HL-60/S4 (cell line): Measurements from ENCODE around the gene ZNF584.
"Not testable (repeated sequence)": the region's sequence is repeated elsewhere in the genome, so short reads cannot be mapped to it uniquely, and the experiment has no call there.

ENCODE experiments used
- in situ Hi-C: fragments of 300-500 bp; cut with MboI; formaldehyde crosslinking; loops from 2 replicates; pipeline ENCODE4 v1.14.3; 2022; ENCODE audit warnings: low sequenced_read_pairs

ZNF584 gene

DNA sequence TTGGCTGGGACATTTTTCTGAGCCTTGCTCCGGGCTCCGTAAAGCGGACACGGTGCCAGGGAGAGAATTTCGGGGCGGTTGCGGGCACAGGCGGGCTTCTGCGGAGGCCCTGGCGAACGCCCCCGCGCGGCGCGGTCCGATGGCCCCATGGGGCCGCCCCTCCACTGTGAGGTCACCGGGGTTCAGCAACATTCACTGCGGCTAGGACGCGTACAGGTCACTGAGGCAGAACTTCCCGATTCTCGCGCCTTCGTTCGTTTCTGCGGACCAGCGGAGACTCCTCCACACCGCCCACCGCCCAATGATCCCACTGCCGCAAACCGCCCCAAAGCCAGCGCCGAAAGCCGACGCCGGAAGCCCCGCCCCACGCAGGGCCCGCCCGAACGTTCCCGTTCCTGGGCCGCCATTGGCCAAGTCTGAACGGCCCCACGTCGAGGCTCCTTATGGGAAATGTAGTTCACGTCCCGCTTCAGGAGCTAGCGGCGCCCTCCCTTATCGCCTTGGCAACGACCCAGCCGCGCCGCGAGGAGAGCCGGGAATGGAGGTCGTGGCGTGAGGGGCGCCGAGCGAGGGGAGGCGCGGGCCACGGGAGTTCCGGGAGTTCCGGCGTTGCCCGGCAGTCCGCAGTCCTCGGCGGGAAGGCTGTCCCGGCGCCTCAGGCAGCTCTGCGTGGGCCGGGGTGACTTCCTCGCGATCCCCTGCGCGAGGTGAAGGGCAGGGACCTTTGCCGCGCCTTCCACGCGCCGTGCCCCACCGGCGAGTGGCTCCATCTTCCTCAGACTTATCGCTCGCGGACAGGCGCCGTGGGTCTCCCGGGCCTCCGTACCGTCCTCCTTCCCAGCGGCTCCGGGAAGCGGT, at the start of gene ZNF584:
TSS of gene ZNF584 (plus strand) at position 498 of the 858 bp plus-strand sequence. CDS start 499 bp downstream, outside the sequence.
- in situ Hi-C loops, result no loop called here

DNA sequence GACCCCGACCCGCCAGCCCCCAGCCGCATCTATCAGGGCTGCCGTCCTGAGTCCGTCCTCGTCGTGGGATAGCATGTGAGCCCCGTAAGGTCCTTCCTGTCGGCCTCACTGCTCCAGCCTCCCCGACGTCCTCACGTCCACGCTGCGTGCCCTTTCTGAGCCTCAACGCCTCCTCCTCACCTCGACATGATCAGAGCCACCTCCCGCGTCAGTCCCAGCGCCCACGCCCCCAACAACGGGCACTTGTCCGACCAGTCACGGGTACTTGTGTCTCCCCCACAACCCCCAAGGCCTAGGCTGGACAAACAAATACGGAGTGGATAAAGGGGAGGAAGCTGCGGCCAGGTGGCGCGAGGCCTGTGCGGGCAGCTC, 46.6 kb upstream of the ZNF584 start:
- in situ Hi-C loops, result no loop called here

DNA sequence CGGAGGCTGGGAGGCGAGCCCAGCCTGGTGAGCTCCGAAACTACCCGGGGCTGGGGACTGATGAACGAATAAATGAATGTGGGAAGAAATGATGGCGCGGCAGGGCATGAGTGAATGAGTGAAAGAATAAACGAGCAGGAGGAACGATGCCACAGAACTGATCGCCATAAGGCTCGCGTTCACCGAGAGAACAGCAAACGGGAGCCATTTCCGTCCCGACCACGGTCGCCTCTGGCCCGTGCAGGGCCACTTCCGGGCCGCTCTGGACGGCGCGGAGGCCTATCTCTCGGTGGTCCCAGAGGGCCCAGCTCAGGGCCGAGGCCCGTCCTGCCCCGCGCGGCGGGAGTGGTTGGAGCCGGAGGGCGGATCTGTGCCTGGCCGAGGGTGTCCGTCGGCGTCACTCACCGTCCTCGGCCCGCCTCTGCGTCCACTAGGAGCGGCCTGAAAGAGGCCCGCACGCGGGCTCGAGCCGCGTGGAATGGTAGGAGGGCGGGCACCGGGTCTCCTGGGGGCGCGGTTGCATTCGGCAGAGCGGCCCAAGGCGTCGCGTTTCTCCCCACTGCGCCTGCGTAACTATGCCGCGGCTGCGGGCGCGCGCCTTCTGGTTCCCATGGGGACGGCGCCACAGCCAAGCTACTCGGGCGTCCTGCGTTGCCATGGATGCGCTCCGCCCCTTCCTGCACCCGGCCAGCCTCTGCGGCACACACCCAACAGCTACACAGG, 46.0 kb upstream of the ZNF584 start, which contains the start of gene ZNF497:
TSS of gene ZNF497 (minus strand) at position 480 of the 723 bp plus-strand sequence. CDS start 5,116 bp downstream, outside the sequence.
- in situ Hi-C loops, result no loop called here

DNA sequence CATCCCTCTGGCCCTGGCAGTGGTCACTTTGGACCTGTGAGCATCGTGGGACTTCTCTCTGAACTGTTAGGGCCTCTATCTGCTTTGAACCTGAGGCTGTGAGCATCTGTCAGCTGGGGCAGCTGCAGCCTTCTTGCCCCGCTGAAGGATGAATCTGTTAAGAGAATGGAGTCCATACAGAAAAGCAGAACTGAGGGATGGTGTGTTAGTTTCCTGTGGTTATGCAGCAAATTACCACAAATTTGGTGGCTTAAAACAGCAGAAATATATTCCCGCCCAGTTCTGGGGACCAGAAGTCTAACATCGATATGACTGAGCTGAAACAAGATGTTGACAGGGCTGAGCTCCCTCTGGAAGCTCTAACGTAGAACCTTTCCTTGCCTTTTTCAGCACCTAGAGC, 44.3 kb upstream of the ZNF584 start:
- in situ Hi-C loops, result no loop called here

DNA sequence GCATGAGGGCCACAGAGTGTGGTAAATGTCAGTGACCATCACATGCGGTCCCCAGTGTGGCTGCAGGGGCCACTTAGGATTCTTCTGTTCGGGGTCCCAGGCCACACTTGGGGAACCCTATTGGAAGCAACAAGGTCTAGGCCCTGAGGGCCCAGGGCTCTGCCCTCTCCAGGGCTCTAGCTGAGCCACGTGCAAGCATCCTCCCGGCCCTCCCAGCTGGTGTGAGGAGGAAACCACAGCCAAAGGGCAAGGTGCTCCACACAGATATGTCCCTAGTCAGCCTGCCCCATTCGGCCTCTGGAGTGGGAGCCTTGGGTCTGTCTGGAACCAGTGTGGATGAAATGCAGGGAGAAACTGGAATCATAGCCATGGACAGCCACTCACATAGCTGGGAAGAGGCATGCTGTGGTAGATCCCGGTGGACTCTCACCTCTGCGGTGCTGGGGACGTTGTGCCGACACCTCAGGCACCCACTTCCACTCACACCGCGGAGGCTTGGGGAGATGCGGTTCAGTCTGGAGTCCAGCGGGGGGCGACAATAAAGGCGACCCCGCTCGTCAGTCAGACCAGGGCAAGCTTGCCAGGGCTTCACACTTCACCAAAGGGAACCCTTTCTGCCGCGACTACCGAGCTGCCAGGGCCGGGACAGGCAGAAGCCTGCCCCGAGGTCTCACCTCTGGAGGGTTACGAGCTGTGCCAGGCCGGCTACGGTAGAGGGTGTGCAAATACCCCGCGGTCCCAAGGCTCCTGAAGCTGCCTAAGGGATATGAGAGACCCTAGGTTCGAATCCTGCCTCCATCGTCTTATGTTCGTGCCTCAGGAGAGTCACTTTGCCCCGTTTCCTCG, 41.6 kb upstream of the ZNF584 start:
- in situ Hi-C loops, result no loop called here

DNA sequence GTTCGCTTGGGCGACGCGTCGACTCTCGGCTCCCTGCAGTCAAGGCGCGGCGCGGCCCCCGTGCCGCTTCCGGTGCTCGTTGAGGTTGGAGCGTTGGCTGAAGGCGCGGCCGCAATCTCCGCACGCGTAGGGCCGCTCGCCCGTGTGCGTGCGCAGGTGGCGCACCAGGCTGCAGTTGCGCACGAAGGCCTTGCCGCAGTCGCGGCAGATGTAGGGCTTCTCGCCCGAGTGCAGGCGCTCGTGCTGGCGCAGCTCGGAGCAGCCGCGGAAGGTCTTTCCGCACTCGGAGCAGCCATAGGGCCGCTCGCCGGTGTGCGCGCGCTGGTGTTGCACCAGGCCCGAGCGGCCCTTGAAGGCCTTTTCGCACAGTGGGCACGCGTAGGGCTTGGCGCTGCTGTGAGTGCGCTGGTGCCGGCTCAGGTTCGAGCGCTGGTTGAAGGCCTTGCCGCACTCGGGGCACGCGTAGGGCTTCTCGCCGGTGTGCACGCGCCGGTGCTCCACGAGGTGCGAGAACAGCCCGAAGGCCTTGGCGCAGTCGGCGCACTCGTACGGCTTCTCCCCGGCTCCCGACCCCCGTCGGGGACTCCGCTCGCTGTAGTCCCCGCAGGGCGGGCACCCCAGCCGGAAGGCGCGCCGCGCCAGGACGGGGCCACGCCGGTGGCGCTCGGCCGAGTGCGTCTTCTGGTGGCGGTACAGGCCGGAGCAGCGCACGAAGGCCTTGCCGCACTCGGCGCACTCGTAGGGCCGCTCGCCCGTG, 40.6 kb upstream of the ZNF584 start:
- in situ Hi-C loops, result no loop called here

DNA sequence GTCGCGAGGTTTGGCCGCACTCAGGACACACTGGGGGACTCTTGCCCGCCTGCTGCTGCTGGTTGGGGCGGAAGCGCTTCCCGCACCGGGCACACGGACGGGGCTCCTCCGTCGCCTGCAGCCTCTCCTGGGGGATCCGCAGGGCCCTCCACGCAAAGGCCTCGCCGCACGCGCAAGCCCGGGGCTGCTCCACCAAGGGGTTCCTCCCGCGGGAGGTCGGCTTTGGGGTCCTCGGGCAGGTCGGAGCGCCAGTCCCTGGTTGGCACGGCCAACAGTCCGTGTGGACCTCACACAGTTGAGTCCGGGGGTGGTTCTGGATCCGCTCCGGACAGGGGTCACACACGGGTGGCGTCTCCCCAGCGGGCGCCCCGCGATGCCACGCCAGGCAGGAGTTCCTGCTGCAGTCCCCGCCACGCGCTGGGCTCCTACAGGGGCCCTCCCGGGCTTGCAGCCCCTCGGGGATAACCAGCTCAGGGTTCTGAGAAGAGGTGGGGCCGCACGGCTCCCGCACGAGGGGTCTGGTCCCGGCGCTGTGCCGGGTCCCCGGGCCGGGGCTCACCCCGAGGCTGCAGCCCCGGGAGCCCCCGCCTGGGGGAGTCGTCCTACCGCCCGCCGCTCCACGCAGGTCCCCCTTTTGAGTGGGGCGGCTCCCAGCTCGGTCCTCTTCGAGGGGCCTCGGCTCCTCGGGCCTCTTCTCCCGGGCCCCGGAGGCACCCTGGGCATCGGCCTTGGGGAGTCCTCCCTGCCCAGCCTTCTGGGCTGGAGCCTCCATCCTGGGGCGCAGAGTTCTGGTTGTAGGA, 39.7 kb upstream of the ZNF584 start:
- in situ Hi-C loops, result no loop called here

DNA sequence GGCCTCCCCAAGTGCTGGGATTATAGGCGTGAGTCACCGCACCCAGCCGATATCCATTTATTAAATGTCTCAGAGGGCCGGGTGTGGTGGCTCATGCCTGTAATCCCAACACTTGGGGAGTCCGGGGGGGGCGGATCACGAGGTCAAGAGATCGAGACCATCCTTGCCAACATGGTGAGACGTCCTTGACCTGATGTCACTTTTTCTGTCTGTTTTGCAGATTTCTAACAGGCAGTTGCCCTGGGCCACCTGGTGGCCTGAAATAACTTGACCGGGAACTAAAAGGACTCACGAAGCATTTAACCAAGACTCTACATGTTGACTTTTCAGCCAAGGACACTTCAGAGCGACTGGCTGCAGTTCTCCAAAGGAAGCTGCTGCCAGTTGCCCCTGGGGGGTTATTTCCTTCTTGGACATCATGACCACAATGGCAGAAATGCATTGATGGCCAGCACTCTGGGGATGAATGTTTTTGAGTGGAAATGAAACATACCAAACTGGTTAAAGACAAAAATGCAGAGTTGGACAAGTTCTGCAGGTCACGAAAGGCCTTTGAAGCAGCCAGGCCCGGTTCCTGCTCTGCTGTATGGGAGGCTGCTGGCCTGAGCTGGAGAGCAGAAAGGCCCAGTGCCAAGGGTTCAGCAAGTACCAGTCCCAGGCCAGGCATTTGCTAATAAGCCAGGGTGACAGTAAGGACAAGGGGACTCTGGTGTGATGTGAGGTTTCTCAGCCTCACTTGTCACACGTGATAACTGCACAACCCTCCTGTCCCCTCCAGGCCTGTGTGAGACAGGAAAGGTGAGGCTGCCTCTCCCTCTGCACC, 35.9 kb upstream of the ZNF584 start:
- in situ Hi-C loops, result no loop called here

DNA sequence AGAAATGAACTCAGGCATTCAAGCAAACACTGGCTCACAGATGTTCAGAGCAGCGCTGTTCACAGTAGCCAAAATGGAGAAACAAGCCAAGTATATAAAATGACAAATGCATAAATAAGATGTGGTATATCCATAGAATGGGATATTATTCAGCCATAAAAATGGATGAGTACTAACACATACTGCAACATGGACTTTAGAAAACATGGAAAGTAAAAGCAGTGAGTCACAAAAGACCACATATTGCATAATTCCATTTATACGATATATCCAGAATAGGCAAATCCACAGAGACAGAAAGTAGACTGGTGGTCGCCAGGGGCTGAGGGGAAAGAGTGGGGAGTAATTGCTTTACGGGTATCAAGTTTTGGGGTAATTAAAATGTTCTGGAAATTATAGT, 34.2 kb upstream of the ZNF584 start:
- in situ Hi-C loops, result no loop called here

DNA sequence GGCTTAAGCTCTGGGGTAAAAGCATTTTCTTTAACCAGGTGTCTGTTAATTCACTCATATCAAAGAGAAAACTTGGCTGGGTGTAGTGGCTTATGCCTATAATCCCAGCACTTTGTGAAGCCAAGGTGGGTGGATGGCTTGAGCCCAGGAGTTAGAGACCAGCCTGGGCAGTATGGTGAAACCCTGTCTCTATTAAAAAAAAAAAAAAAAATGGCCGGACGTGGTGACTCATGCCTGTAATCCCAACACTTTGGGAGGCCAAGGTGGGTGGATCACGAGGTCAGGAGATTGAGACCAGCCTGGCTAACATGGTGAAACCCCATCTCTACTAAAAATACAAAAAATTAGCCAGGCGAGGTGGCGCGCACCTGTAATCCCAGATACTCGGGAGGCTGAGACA, 31.7 kb upstream of the ZNF584 start:
- in situ Hi-C loops, result not testable (repeated sequence)

DNA sequence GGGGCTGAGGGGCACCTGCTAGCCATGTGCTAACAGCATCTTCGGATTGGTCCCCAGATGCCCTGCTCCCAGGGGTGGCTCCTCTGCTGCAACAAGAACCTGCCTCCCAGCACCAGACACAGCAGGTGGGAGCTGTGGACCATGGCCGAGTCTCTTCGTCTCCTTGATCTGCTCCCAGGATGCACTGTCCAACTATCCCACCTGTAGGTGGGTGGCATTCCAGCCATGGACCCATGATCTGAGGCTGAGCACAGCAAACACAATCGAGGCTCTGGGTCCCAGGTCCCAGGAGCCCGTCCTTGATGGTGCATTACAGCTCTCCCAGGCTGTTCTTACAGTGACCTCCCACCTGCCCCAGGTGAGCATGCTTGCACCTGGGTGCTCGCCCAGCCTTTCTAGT, 29.2 kb upstream of the ZNF584 start:
- in situ Hi-C loops, result no loop called here

DNA sequence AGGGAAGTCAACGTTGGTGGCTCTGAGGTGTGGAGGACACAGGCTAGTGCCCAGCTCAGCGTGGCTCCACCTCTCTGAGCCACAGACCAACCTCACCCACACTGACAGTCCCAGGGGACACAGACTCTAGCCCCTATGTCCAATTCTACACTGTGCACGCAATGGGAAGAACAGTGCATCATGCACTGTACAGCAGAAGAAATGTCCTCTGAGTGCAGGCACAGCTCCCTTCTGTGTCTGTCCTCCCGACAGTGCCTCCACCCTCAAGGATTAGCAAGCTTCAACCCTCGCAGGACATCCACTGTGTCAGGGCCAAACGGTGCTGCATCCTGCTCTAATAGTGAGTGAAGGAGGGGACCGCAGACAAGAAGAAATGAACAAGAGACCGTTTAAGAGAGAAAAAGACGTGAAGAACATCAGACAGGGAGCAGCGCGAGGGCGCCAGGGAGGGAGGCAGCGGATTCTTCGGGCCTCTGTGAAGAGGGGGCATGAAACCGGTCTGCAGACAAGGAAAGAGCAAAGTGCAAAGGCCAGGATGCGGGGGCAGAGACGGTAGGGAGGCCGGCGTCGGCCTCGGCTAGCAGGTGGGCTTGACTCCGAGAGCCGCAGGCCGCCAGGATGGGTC, 28.3 kb upstream of the ZNF584 start:
- in situ Hi-C loops, result no loop called here

DNA sequence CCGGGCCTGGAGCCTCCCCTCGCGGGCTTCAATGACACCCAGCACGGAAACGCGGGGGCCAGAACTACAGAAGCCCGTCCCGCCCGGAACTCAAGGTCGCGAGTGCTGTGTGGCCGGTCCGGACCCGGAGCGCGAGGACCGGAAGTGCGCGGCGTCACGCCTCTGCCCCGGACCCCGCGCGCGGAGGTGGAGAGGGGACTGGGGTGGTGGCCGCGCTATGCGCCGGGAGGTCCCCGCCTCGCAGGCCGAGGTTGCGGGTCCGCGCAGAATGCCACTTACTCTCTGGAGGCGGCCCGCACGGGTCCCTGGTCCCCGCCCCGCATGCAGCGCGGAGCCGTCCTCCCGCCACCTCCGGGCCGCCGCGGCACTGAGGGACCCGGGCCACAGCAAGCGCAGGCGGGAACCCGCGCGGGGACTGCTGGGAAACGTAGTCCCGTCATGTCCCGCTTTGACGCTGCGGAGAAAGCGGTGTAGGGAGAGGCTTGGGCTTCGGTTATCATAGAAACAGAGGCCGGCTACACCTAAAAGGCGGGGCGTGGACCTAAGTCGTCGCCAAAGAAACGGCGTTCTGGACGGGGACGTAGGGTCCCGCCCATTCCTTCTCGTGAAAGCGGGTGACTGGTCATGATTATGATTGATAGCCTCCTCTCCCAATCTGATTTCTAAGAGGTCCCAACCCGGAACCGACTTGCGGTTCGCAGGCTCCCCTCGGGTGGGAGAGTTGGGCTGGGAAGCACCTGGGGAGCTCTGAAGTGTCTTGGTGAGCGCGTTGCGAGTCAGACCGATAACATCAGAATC, 27.6 kb upstream of the ZNF584 start, which contains the start of gene ZNF837:
TSS of gene ZNF837 (minus strand) at position 369 of the 798 bp plus-strand sequence. CDS start 11,698 bp downstream, outside the sequence.
- in situ Hi-C loops, result no loop called here

DNA sequence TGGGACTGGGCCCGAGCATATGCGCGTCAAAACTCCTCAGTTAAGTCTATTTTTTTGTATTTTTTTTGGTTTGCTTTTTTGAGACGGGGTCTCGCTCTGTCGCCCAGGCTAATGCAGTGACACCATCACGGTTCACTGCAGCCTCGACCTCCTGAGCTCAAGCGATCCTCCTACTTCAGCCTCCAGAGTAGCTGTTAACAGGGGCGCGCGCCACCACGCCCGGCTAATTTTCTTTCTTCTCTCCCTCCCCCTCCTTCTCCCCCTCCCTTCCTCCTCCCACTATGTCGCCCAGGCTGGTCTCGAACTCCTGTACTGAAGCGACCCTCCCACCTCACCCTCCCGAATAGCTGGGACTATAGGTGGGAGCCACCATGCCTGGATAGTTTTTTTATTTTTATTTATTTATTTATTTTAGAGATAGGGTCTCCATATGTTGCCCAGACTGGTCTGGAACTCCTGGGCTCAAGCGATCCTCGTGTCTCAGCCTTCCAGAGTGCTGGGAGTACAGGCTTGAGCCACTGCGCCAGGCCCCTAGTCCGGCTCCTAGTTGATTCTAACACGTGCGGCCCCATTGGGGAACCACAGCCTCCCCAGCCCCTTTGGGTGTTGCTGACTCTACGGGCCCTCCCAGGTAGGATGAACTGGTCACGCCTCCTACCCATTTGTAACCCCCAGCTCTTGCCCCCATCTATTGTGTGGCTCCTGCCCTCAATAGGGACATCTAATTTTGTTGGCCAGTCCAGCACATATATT, 26.8 kb upstream of the ZNF584 start:
- in situ Hi-C loops, result no loop called here

DNA sequence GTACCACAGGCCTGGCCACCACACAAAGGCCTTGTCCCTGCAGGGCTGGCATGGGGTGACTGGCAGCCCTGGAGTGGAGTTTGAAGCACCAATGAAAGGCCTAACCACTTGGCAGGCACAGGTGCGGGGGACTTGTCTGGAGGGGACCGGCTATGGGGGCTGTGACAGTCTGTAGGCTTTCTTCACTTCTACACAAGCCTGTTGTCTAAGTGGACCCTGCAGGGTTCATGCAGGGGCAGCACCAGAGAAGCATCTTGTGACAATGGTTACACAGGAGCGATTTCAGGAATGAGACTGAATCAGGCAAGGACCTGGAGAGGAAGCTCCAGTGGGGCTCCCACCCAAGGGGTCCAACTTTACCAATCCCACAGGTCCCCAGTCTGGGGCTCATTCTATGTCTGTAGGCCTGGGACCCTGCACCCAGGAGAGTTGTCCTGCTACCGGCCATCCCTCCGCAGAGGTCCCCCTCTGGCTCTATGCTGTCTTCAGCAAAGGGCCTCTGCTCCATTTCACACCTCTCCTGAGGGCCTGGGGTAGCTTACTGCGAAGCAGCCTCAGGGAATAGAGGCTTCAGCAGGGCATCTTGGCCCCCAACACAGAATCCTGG, 25.3 kb upstream of the ZNF584 start:
- in situ Hi-C loops, result no loop called here

DNA sequence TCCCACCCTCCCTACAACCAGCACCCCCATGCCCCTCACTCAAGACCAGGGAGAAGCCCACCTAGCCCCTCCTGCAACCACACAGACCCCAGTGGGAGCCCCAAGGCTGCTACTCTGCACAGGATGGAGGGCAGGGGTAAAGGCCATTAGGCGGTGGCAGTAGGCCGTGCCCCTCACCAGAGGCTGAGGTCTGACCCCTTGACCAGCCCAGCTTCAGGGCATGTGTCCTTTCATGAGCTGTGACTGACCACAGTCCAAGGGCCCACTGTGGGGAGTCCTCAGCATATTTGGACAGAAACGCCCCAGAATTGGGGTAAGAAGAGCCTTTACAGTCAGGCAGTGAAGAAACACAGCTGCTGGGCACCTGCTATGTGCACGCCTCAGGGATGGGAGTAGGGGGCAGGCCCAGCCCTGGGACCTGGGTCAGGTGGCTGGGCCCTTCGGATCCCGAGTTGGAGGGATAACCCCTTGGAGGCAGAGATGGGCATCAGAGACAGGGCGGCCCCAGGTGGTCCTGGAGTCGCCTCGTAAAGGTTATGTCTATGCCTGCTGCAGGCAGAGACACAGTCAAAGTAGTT, 23.0 kb upstream of the ZNF584 start:
- in situ Hi-C loops, result no loop called here
